GM12892 (cell line): Measurements from ENCODE around the gene TMEM51.

Experiments
- DNase-seq: peaks from one replicate; pipeline ENCODE4 v3.0.0; 2011; ENCODE audit not compliant: insufficient read length
- FAIRE-seq: peaks from 2 replicates; lab custom pipeline; 2011; peaks lifted over from hg19 to GRCh38; lab: Jason Lieb, UNC
- POLR2A ChIP-seq: IDR thresholded peaks from 2 replicates; pipeline ENCODE4 v1.6.1; 2011; ENCODE audit warnings: low read depth, low read length, control low read depth
- POLR2AphosphoS5 ChIP-seq: IDR thresholded peaks from 2 replicates; pipeline ENCODE4 v1.6.1; 2011; ENCODE audit warnings: low read depth, low read length, control low read depth
- TAF1 ChIP-seq: IDR thresholded peaks from 2 replicates; pipeline ENCODE4 v1.6.1; 2011; ENCODE audit warnings: low read depth, mild to moderate bottlenecking, control low read depth, low read length, borderline replicate concordance

Gene TMEM51

GRCh38 chr1:15251857-15252835 is 98.6 kb downstream of the TMEM51 start:
- FAIRE-seq = no peak
- no peak for DNase-seq
- TF ChIP-seq POLR2AphosphoS5 (no peak), POLR2A (no peak), TAF1 (no peak)

GRCh38 chr1:15254559-15254958 is 101.0 kb downstream of the TMEM51 start:
- TF ChIP-seq TAF1 = no peak
- TF ChIP-seq POLR2AphosphoS5 = no peak
- no peak for TF ChIP-seq POLR2A
- FAIRE-seq (no peak), DNase-seq (no peak)

DNA sequence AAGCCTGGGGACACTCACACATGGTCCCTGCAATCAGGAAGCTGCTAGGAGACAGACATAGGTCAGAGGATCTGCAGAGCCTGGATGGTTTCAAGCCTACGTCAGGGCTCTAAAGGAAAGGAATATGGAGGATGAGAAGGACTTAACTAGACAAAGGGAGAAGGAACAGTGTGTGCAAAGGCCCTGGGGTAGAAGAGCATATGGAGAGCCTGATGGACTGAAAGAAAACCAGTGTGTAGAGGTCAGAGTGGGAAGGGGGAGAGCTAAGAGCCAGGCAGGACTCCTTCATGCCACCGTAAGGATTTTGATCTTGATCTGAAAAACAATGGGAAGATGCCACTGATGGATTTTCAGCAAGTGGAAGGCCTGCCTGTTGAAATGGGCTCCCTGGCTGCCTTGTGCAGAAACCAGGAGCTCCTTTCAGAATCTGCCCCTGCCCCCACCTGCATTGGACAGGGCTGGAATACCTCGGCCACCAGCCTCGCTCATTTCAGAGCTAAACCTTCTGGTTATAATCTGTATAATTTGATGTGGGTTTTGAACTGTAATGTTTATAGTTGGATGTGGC is 102.1 kb downstream of the TMEM51 start:
- FAIRE-seq (no peak), DNase-seq (no peak)
- no peak for TF ChIP-seq POLR2AphosphoS5
- TF ChIP-seq TAF1 = no peak
- no peak for TF ChIP-seq POLR2A

DNA sequence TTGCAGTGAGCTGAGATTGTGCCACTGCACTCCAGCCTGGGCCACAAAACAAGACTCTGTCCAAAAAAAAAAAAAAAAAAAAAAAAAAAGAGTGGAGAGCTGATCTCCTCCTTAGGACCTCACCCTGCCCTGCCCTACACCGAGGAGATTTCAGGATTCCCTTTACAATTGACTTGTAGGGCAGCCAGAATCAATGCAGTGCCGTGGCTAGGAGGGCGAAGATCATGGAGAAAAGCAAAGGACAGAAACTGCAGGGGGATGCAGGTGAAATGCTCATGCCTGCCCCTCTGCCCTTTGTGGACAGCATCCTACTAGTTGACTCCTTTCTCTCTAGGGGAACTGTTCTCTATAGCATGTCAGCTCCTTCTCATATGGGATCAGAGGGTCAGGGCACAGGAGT is 103.0 kb downstream of the TMEM51 start:
- TF ChIP-seq POLR2A (no peak), TAF1 (no peak), POLR2AphosphoS5 (no peak)
- no peak for DNase-seq
- FAIRE-seq = no peak

DNA sequence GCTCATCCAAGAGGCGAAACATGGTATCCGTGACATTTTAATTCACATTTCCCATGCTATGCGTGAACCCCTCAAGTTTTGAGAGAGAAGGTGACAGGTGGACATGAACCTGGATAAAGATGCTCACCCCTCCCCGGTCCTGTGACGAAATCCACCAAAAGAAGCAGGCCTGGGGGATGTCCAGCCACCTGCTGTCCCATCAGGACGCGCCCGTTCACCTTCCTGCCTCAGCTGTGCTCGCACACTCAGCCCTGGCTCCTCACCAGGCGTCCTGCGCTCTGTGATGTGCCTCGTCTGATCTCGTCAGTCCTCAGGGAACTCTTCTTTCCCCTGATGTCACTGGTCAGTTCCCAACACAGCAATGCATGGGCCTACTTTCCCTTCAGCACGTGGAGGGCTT is 103.8 kb downstream of the TMEM51 start:
- DNase-seq = no peak
- TF ChIP-seq TAF1 = no peak
- no peak for TF ChIP-seq POLR2AphosphoS5
- no peak for TF ChIP-seq POLR2A
- FAIRE-seq = no peak

- DNase-seq = no peak
- FAIRE-seq = no peak
- TF ChIP-seq POLR2A = no peak
- TF ChIP-seq POLR2AphosphoS5 = no peak
- no peak for TF ChIP-seq TAF1
These were observed 105.5 kb downstream of the TMEM51 start for GRCh38 chr1:15258833-15259621.

GRCh38 chr1:15259622-15260007 is 106.1 kb downstream of the TMEM51 start:
- FAIRE-seq (no peak), DNase-seq (no peak)
- no peak for TF ChIP-seq TAF1

DNA sequence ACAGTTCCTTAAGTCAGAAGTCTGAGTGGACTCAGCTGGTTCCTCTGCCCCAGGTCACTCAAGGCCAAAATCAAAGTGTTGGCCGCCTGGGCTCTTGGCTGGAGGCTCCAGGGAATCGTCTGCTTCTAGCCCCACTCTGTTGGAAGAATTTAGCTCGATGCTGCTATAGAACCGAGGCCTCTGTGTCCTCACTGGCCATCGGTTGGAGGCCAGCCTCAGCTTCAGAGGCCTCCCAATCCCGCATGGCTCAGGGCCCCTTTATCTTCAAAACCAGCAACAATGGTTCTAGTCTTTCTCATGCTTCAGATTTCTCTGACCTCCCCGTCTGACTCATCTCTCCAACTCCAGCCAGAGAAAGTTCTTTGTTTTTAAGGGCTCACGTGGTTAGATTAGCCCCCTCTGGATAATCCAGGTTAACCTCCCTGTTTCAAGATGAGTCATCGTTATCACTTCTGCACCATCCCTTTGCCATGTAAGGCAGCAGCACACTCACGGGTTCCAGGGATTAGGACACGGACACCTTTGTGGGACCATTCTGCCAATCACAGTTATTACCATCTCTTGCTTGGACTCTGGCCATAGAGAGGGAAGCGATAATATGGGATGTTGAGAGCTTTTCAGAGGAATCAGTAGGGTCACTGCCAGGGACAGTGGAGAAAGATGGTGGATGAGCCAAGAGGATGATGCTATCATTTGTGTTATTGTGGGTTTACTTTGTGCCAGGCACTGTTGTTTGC is 107.0 kb downstream of the TMEM51 start:
- no peak for FAIRE-seq
- no peak for TF ChIP-seq POLR2A
- no peak for TF ChIP-seq POLR2AphosphoS5
- TF ChIP-seq TAF1 = no peak
- DNase-seq = no peak

DNA sequence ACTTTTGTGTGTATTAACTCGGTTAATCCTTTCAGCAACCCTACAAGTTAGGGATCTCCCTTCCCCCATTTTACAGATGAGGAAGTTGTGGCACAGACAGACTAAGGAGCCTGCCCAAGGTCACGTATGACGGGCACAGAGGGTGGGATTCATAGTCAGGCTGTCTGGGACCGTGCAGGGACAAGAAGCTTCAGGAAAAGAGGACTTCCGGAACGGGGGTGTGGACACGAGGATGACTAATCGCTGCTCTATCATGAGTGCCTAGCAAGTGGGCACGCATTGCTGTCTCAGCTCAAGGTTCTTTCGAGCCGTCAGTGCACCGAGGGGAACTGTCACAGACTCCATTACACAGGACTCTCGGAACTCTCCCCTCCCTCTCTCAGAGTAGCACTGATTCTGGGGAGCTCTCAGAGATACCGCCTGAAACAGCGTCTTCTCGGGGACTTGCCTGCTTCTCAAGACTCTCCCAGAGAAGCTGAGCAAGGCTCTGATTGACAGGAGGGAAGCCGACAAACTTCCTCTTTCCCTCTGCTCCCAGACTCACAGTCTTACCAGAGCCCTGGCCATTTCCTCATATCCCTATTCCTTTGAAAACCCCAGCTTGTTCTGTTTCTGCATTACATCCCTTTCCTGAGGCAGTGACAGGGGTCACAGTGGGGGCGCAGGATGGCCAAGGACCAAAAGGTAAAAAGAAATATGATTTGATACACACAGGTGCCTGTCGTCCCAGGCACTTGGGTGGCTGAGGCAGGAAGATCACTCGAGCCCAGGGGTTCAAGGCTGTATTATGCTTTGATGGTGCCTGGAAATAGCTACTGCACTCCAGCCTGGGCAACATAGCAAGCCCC is 107.8 kb downstream of the TMEM51 start:
- no peak for DNase-seq
- no peak for TF ChIP-seq TAF1
- no peak for TF ChIP-seq POLR2A
- TF ChIP-seq POLR2AphosphoS5 = no peak
- no peak for FAIRE-seq

DNA sequence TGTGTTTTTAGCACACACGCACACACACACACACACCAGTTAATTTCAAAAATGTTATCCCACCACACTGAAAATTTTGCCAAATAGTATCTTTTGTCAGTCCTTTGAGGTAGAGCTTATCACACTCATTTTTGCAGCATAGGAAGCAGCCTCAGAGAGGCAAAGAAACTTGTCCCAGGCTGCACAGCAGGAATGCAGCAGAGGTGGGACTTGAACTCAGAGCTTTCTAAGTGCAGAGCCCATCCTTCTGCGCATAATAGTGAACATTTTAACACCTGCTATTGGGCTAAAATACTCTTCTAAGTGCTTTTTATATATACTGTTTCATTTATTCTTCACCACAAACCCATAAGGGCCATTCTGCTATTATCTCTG is 108.4 kb downstream of the TMEM51 start:
- TF ChIP-seq POLR2AphosphoS5 = no peak
- no peak for TF ChIP-seq POLR2A
- TF ChIP-seq TAF1 = no peak
- DNase-seq (no peak), FAIRE-seq (no peak)
